ENCODE measurements around the gene CPT1C.

The CPT1C gene

GRCh38 chr19:49677901-49678674 is 12.8 kb upstream of the CPT1C start:
- peaks cover 38% of the 10 kb centered on the region for H3K4me1 ChIP-seq (ENCODE audit: control insufficient read depth, insufficient read depth, low read length)
- H3K36me3 ChIP-seq (ENCODE audit: control insufficient read depth, insufficient read depth, low read length, severe bottlenecking) = peaks cover 13% of the 10 kb centered on the region
- H3K9ac ChIP-seq (ENCODE audit: low read length) = peak overlapping the region; percentile 99
- H3K27me3 ChIP-seq (replicated peaks; ENCODE audit: control insufficient read depth, insufficient read depth, low read length) = no peaks in the 10 kb centered on the region
- peak overlapping the region; percentile 97 for H3K4me3 ChIP-seq (ENCODE audit: low read length)
- H3K9me3 ChIP-seq (ENCODE audit: control insufficient read depth, low read length) = no peaks in the 10 kb centered on the region
- DNase-seq (ENCODE audit: low read depth) = peak; percentile 83

GRCh38 chr19:49678985-49679770 is 11.7 kb upstream of the CPT1C start:
- Histone ChIP-seq H3K36me3 (ENCODE audit: control insufficient read depth, insufficient read depth, low read length, severe bottlenecking) (peaks cover 21% of the 10 kb centered on the region), H3K4me3 (ENCODE audit: low read length) (no peak overlapping the region), H3K9ac (ENCODE audit: low read length) (no peak overlapping the region), H3K9me3 (ENCODE audit: control insufficient read depth, low read length) (no peaks in the 10 kb centered on the region), H3K27me3 (replicated peaks; ENCODE audit: control insufficient read depth, insufficient read depth, low read length) (no peaks in the 10 kb centered on the region), H3K4me1 (ENCODE audit: control insufficient read depth, insufficient read depth, low read length) (peaks cover 38% of the 10 kb centered on the region)
- no peak for DNase-seq (ENCODE audit: low read depth)

- no peaks in the 10 kb centered on the region for H3K9me3 ChIP-seq (ENCODE audit: control insufficient read depth, low read length)
- no peak overlapping the region for H3K4me3 ChIP-seq (ENCODE audit: low read length)
- H3K4me1 ChIP-seq (ENCODE audit: control insufficient read depth, insufficient read depth, low read length) = peaks cover 38% of the 10 kb centered on the region
- peak overlapping the region; percentile 73 for H3K9ac ChIP-seq (ENCODE audit: low read length)
- no peaks in the 10 kb centered on the region for H3K27me3 ChIP-seq (replicated peaks; ENCODE audit: control insufficient read depth, insufficient read depth, low read length)
- peaks cover 28% of the 10 kb centered on the region for H3K36me3 ChIP-seq (ENCODE audit: control insufficient read depth, insufficient read depth, low read length, severe bottlenecking)
- DNase-seq (ENCODE audit: low read depth) = no peak
Measured at GRCh38 chr19:49679771-49680413, 11.0 kb upstream of the CPT1C start.

GRCh38 chr19:49680421-49681351 is 10.2 kb upstream of the CPT1C start:
- Histone ChIP-seq H3K9me3 (ENCODE audit: control insufficient read depth, low read length) (no peaks in the 10 kb centered on the region), H3K9ac (ENCODE audit: low read length) (peak overlapping the region; percentile 73), H3K36me3 (ENCODE audit: control insufficient read depth, insufficient read depth, low read length, severe bottlenecking) (peaks cover 36% of the 10 kb centered on the region), H3K4me1 (ENCODE audit: control insufficient read depth, insufficient read depth, low read length) (peaks cover 38% of the 10 kb centered on the region), H3K27me3 (replicated peaks; ENCODE audit: control insufficient read depth, insufficient read depth, low read length) (no peaks in the 10 kb centered on the region), H3K4me3 (ENCODE audit: low read length) (no peak overlapping the region)
- DNase-seq (ENCODE audit: low read depth) = peak; percentile 92

- Histone ChIP-seq H3K9ac (ENCODE audit: low read length) (peak overlapping the region; percentile 70), H3K36me3 (ENCODE audit: control insufficient read depth, insufficient read depth, low read length, severe bottlenecking) (peaks cover 43% of the 10 kb centered on the region), H3K4me1 (ENCODE audit: control insufficient read depth, insufficient read depth, low read length) (peaks cover 38% of the 10 kb centered on the region), H3K9me3 (ENCODE audit: control insufficient read depth, low read length) (no peaks in the 10 kb centered on the region), H3K4me3 (ENCODE audit: low read length) (no peak overlapping the region), H3K27me3 (replicated peaks; ENCODE audit: control insufficient read depth, insufficient read depth, low read length) (no peaks in the 10 kb centered on the region)
- DNase-seq (ENCODE audit: low read depth) = no peak
Measured at GRCh38 chr19:49681830-49682229, 9.1 kb upstream of the CPT1C start.

GRCh38 chr19:49682274-49682673 is 8.6 kb upstream of the CPT1C start:
- peaks cover 47% of the 10 kb centered on the region for H3K36me3 ChIP-seq (ENCODE audit: control insufficient read depth, insufficient read depth, low read length, severe bottlenecking)
- peaks cover 38% of the 10 kb centered on the region for H3K4me1 ChIP-seq (ENCODE audit: control insufficient read depth, insufficient read depth, low read length)
- H3K27me3 ChIP-seq (replicated peaks; ENCODE audit: control insufficient read depth, insufficient read depth, low read length) = no peaks in the 10 kb centered on the region
- H3K4me3 ChIP-seq (ENCODE audit: low read length) = no peak overlapping the region
- no peak for DNase-seq (ENCODE audit: low read depth)
- peak overlapping the region; percentile 70 for H3K9ac ChIP-seq (ENCODE audit: low read length)
- H3K9me3 ChIP-seq (ENCODE audit: control insufficient read depth, low read length) = no peaks in the 10 kb centered on the region

- Histone ChIP-seq H3K36me3 (ENCODE audit: control insufficient read depth, insufficient read depth, low read length, severe bottlenecking) (peaks cover 50% of the 10 kb centered on the region), H3K9ac (ENCODE audit: low read length) (no peak overlapping the region), H3K9me3 (ENCODE audit: control insufficient read depth, low read length) (no peaks in the 10 kb centered on the region), H3K4me3 (ENCODE audit: low read length) (no peak overlapping the region), H3K27me3 (replicated peaks; ENCODE audit: control insufficient read depth, insufficient read depth, low read length) (no peaks in the 10 kb centered on the region), H3K4me1 (ENCODE audit: control insufficient read depth, insufficient read depth, low read length) (peaks cover 30% of the 10 kb centered on the region)
- no peak for DNase-seq (ENCODE audit: low read depth)
Measured at GRCh38 chr19:49683814-49684250, 7.1 kb upstream of the CPT1C start.

GRCh38 chr19:49684251-49684982 is 6.5 kb upstream of the CPT1C start:
- Histone ChIP-seq H3K27me3 (replicated peaks; ENCODE audit: control insufficient read depth, insufficient read depth, low read length) (no peaks in the 10 kb centered on the region), H3K9me3 (ENCODE audit: control insufficient read depth, low read length) (no peaks in the 10 kb centered on the region), H3K4me3 (ENCODE audit: low read length) (no peak overlapping the region), H3K36me3 (ENCODE audit: control insufficient read depth, insufficient read depth, low read length, severe bottlenecking) (peaks cover 50% of the 10 kb centered on the region), H3K4me1 (ENCODE audit: control insufficient read depth, insufficient read depth, low read length) (peaks cover 25% of the 10 kb centered on the region), H3K9ac (ENCODE audit: low read length) (no peak overlapping the region)
- DNase-seq (ENCODE audit: low read depth) = peak; percentile 22

- DNase-seq (ENCODE audit: low read depth) = no peak
- H3K36me3 ChIP-seq (ENCODE audit: control insufficient read depth, insufficient read depth, low read length, severe bottlenecking) = peaks cover 50% of the 10 kb centered on the region
- H3K4me1 ChIP-seq (ENCODE audit: control insufficient read depth, insufficient read depth, low read length) = peaks cover 27% of the 10 kb centered on the region
- H3K9me3 ChIP-seq (ENCODE audit: control insufficient read depth, low read length) = no peaks in the 10 kb centered on the region
- H3K27me3 ChIP-seq (replicated peaks; ENCODE audit: control insufficient read depth, insufficient read depth, low read length) = no peaks in the 10 kb centered on the region
- H3K4me3 ChIP-seq (ENCODE audit: low read length) = no peak overlapping the region
- H3K9ac ChIP-seq (ENCODE audit: low read length) = no peak overlapping the region
Measured at GRCh38 chr19:49684983-49685553, 5.8 kb upstream of the CPT1C start.

- H3K36me3 ChIP-seq (ENCODE audit: control insufficient read depth, insufficient read depth, low read length, severe bottlenecking) = peaks cover 50% of the 10 kb centered on the region
- no peak overlapping the region for H3K4me3 ChIP-seq (ENCODE audit: low read length)
- no peak for DNase-seq (ENCODE audit: low read depth)
- no peak overlapping the region for H3K9ac ChIP-seq (ENCODE audit: low read length)
- no peaks in the 10 kb centered on the region for H3K9me3 ChIP-seq (ENCODE audit: control insufficient read depth, low read length)
- H3K4me1 ChIP-seq (ENCODE audit: control insufficient read depth, insufficient read depth, low read length) = peaks cover 27% of the 10 kb centered on the region
- no peaks in the 10 kb centered on the region for H3K27me3 ChIP-seq (replicated peaks; ENCODE audit: control insufficient read depth, insufficient read depth, low read length)
Measured at GRCh38 chr19:49685845-49686332, 5.0 kb upstream of the CPT1C start.
